ENCODE results near the gene SMYD3. TPM values are rescaled to one million over a fixed set of nuclear protein-coding genes. Genes with fewer than 3 reads are reported as not detected.

The SMYD3 gene
- total RNA-seq, 4 donors from 2014 or later: 12.0 to 15.0 (median 13.2) TPM

DNA sequence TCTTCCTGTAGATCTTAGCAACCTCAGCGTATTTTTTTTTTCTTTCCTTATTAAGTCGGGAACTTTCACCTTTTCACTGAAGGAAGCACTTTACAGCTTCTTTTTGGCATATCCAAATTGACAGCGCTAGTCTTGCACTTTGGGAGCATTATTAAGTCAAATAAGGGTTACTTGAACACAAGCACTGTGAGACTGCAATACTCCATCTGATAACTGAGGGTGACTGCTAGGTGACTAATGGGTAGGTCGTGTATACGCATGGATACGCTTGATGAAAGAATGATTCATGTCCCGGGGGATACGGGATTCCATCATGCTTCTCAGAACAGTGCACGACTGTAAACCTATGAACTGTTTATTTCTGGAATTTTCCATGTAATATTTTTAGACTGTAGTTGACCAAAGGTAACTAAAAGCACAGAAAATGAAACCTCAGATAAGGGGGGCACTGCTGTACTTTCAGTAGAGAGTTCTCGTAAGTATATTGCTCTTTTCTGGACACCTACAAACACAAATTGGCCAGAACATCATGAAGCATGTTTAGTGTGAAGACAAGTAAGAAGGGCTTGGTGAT is 364.7 kb downstream of the SMYD3 start:
- no peak for TF ChIP-seq POLR2AphosphoS5 (IDR thresholded peaks at IDR 0.05)
- TF ChIP-seq, protein P1, sequence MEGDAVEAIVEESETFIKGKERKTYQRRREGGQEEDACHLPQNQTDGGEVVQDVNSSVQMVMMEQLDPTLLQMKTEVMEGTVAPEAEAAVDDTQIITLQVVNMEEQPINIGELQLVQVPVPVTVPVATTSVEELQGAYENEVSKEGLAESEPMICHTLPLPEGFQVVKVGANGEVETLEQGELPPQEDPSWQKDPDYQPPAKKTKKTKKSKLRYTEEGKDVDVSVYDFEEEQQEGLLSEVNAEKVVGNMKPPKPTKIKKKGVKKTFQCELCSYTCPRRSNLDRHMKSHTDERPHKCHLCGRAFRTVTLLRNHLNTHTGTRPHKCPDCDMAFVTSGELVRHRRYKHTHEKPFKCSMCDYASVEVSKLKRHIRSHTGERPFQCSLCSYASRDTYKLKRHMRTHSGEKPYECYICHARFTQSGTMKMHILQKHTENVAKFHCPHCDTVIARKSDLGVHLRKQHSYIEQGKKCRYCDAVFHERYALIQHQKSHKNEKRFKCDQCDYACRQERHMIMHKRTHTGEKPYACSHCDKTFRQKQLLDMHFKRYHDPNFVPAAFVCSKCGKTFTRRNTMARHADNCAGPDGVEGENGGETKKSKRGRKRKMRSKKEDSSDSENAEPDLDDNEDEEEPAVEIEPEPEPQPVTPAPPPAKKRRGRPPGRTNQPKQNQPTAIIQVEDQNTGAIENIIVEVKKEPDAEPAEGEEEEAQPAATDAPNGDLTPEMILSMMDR (IDR thresholded peaks at IDR 0.05): no peak
- intact Hi-C loops (cut with DNase I): no loop called here
- no peaks in the 10 kb centered on the region for H3K36me3 ChIP-seq
- peaks cover 0 to 17% (median 0%) of the 10 kb centered on the region in 4 donors for H3K4me1 ChIP-seq
- WGBS: 74% methylated on average over 10 of the region's 10 CpGs
- H3K9me3 ChIP-seq: no peaks in the 10 kb centered on the region
- H3K27ac ChIP-seq (replicated peaks in 1 of 4): no peak overlapping the region
- no peak overlapping the region for H3K4me3 ChIP-seq
- no peaks in the 10 kb centered on the region for H3K27me3 ChIP-seq
- DNase-seq (ENCODE audit: extremely low spot score): no peak

DNA sequence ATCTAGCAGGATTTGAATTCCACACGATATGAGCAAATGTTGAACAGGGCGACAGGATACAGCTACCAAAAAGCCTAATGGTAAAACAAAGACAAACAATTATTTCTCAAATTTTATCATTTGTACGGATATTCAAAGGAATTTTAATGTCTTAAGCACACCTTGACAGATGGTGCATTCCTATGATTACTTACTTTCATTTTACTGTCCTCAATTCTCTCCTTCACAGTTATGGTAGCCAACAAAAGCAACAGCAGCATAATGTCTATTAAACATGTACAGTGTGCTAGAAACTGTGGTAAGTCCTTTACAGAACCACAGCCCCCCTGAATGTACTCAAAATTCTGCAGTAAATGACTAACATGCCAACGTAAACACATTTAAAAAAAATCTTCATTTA is 365.8 kb downstream of the SMYD3 start:
- Histone ChIP-seq H3K4me3 (no peak overlapping the region), H3K36me3 (no peaks in the 10 kb centered on the region), H3K27me3 (no peaks in the 10 kb centered on the region), H3K27ac (replicated peaks in 1 of 4) (no peak overlapping the region), H3K4me1 (peaks cover 0 to 17% (median 0%) of the 10 kb centered on the region in 4 donors), H3K9me3 (no peaks in the 10 kb centered on the region)
- intact Hi-C loops (cut with DNase I): no loop called here
- DNase-seq (ENCODE audit: extremely low spot score): no peak
- TF ChIP-seq EP300 (IDR thresholded peaks at IDR 0.05) (no peak), POLR2AphosphoS5 (IDR thresholded peaks at IDR 0.05) (no peak), POLR2A (IDR thresholded peaks at IDR 0.05; ENCODE audit: low read depth) (no peak)
- TF ChIP-seq, protein P1 (IDR thresholded peaks at IDR 0.05): no peak
- WGBS: 81% methylated on average over 4 of the region's 4 CpGs

DNA sequence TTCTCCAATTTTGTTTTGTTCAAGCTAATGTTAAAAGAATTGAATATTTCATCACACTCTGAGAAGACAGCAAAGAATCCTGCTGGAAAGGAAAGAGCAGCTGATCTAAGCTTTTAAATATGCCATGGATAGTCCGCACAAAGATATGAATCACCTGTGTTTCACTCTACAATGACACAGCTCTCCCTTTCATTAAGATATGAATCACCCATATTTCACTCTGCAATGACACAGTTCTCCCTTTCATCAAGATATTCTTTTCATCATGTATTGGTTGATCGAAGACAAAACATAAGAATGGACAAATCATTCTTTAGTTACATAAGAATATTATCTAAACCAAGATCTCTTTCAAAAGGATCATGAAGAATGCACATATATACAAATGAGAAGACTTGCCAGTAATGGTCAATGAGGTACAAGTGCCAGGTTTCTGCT is 367.3 kb downstream of the SMYD3 start:
- Histone ChIP-seq H3K4me3 (no peak overlapping the region), H3K9me3 (no peaks in the 10 kb centered on the region), H3K4me1 (peaks cover 0 to 23% (median 2%) of the 10 kb centered on the region in 4 donors), H3K27me3 (no peaks in the 10 kb centered on the region), H3K27ac (replicated peaks in 1 of 4) (no peak overlapping the region), H3K36me3 (no peaks in the 10 kb centered on the region)
- intact Hi-C loops (cut with DNase I): no loop called here
- DNase-seq (ENCODE audit: extremely low spot score): no peak
- no peak for TF ChIP-seq POLR2AphosphoS5 (IDR thresholded peaks at IDR 0.05)
- no peak for TF ChIP-seq EP300 (IDR thresholded peaks at IDR 0.05)
- no peak for TF ChIP-seq POLR2A (IDR thresholded peaks at IDR 0.05; ENCODE audit: low read depth)
- TF ChIP-seq, protein P1 (IDR thresholded peaks at IDR 0.05): no peak
- 35% methylated on average over 2 of the region's 2 CpGs for WGBS

DNA sequence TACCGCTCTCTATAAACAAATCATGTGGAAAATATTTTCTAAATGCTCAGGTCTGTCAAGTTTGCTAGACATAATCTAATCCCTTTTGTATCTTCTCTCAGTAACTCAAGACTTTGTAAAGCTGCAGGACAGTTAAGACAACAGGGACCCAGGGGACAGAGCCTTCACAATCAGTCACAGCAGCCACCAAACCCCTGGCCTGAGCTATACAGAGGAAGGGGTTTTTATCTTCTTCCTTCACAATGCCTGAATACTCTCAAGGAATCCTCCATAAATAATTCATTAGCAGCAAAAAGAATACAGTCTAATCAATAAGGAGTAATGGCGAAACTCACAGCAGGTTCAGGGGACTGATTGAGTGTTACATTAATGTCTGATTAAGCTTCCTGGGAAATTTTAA is 368.3 kb downstream of the SMYD3 start:
- H3K27ac ChIP-seq (replicated peaks in 1 of 4): no peak overlapping the region
- peaks cover 0 to 24% (median 2%) of the 10 kb centered on the region in 4 donors for H3K4me1 ChIP-seq
- TF ChIP-seq, protein P1 (IDR thresholded peaks at IDR 0.05): no peak
- TF ChIP-seq POLR2A (IDR thresholded peaks at IDR 0.05; ENCODE audit: low read depth) (no peak), EP300 (IDR thresholded peaks at IDR 0.05) (no peak), POLR2AphosphoS5 (IDR thresholded peaks at IDR 0.05) (no peak)
- H3K4me3 ChIP-seq: no peak overlapping the region
- 97% methylated on average over 2 of the region's 2 CpGs for WGBS
- H3K36me3 ChIP-seq: no peaks in the 10 kb centered on the region
- H3K9me3 ChIP-seq: no peaks in the 10 kb centered on the region
- intact Hi-C loops (cut with DNase I): no loop called here
- DNase-seq (ENCODE audit: extremely low spot score): no peak
- no peaks in the 10 kb centered on the region for H3K27me3 ChIP-seq

DNA sequence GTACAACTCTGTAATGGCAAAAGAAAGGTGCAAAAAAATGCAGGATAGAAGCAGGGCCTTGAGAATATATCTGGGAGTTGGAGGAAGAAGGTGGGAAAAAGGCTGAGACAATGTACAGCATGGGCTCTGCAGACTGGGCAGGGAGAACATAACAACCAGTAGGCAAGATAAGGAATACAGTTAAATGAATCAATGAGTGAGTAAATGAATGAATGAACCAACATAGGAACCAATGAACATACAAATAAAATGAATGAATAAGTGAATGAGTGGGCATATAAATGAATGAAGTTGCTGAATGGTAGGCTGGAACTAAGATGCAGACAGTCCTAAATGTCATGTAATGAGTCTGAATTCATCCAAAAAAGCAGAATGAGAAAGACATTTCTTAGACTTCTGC is 370.6 kb downstream of the SMYD3 start:
- H3K4me1 ChIP-seq: peaks cover 0 to 13% (median 2%) of the 10 kb centered on the region in 4 donors
- intact Hi-C loops (cut with DNase I): no loop called here
- no peaks in the 10 kb centered on the region for H3K36me3 ChIP-seq
- H3K4me3 ChIP-seq: no peak overlapping the region
- no peak for TF ChIP-seq POLR2AphosphoS5 (IDR thresholded peaks at IDR 0.05)
- TF ChIP-seq, protein P1 (IDR thresholded peaks at IDR 0.05): no peak
- no peak for TF ChIP-seq POLR2A (IDR thresholded peaks at IDR 0.05; ENCODE audit: low read depth)
- no peak for TF ChIP-seq EP300 (IDR thresholded peaks at IDR 0.05)
- H3K9me3 ChIP-seq: no peaks in the 10 kb centered on the region
- no peak for DNase-seq (ENCODE audit: extremely low spot score)
- H3K27ac ChIP-seq (replicated peaks in 1 of 4): no peak overlapping the region
- no peaks in the 10 kb centered on the region for H3K27me3 ChIP-seq
